Transverse colon (tissue), 4 donors: Measurements from ENCODE around the gene MAGEB3.

Source experiments
- POLR2A ChIP-seq: fragments of 450-650 bp; IDR thresholded peaks from one replicate; pipeline ENCODE4 v1.6.1; 2016; ENCODE audit warnings: antibody characterized with exemption, mild to moderate bottlenecking, moderate library complexity
- POLR2AphosphoS5 ChIP-seq, 3 donors: sonication (generic); formaldehyde crosslinking; IDR thresholded peaks; one replicate each; pipeline ENCODE4 v1.6.1; 2016; ENCODE audit warnings: antibody characterized with exemption in 3 of 3
- TF ChIP-seq, protein P1 (sequence below), 5 experiments: fragments of 200-600 bp in 3 of 5; fragments of 450-650 bp in 2 of 5; sonication (generic) in 3 of 5; IDR thresholded peaks; 1 replicate in 2 of 5; 2 replicates in 3 of 5; pipeline ENCODE4 v1.5.1; 2016 to 2017; ENCODE audit warnings: antibody characterized with exemption in 5 of 5, inconsistent platforms in 3 of 5, mild to moderate bottlenecking in 2 of 5, moderate library complexity in 1 of 5

DNA sequence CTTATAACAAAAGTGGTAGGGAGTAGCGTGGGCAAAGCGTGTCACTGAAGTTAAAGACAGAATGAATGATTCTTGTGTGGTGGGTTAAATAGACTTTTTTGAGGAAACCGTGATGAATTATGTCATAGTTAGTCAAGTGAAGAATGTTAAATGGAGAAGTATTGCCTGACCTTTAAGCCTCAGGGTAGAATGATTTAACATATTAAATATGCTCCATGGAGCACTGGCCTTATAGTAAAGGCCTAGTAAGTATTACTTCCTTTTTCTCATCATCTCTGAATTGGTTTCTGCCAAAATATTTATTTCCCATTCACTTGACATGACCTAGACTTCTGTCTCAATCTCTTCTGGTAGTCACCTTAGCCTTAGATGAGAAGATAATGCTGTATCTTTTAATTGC lies 40.2 kb downstream of the MAGEB3 start:
- TF ChIP-seq, protein P1, sequence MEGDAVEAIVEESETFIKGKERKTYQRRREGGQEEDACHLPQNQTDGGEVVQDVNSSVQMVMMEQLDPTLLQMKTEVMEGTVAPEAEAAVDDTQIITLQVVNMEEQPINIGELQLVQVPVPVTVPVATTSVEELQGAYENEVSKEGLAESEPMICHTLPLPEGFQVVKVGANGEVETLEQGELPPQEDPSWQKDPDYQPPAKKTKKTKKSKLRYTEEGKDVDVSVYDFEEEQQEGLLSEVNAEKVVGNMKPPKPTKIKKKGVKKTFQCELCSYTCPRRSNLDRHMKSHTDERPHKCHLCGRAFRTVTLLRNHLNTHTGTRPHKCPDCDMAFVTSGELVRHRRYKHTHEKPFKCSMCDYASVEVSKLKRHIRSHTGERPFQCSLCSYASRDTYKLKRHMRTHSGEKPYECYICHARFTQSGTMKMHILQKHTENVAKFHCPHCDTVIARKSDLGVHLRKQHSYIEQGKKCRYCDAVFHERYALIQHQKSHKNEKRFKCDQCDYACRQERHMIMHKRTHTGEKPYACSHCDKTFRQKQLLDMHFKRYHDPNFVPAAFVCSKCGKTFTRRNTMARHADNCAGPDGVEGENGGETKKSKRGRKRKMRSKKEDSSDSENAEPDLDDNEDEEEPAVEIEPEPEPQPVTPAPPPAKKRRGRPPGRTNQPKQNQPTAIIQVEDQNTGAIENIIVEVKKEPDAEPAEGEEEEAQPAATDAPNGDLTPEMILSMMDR (IDR thresholded peaks at IDR 0.05): no peak
- TF ChIP-seq POLR2AphosphoS5 (IDR thresholded peaks at IDR 0.05) (no peak), POLR2A (no peak)
